HG03469 (cell line): ENCODE data around the gene RAP1A.
"Not testable (repeated sequence)": the region's sequence is repeated elsewhere in the genome, so short reads cannot be mapped to it uniquely, and the experiment has no call there.

Source experiments
- ATAC-seq: cut with Tn5 transposase; IDR thresholded peaks from one replicate; pipeline ENCODE4 v1.9.1; 2021; ENCODE audit warnings: mild to moderate bottlenecking, moderate library complexity, moderate number of reproducible peaks; ENCODE audit not compliant: unreplicated experiment

Gene RAP1A

GRCh38 chr1:111597426-111597825 is 22.2 kb upstream of the RAP1A start:
- no peak for ATAC-seq

GRCh38 chr1:111598544-111598943 is 21.0 kb upstream of the RAP1A start:
- ATAC-seq: no peak

- no peak for ATAC-seq
Measured at GRCh38 chr1:111599781-111600693, 19.6 kb upstream of the RAP1A start.

GRCh38 chr1:111600886-111601386 is 18.7 kb upstream of the RAP1A start:
- peak; percentile 32 for ATAC-seq

- no peak for ATAC-seq
Measured at GRCh38 chr1:111602302-111602701, 17.3 kb upstream of the RAP1A start.

GRCh38 chr1:111602974-111603373 is 16.6 kb upstream of the RAP1A start:
- no peak for ATAC-seq

GRCh38 chr1:111603979-111604378 is 15.6 kb upstream of the RAP1A start:
- ATAC-seq: peak; percentile 31

GRCh38 chr1:111604931-111605330 is 14.7 kb upstream of the RAP1A start:
- ATAC-seq: no peak

GRCh38 chr1:111605576-111605975 is 14.0 kb upstream of the RAP1A start:
- ATAC-seq: no peak

- not testable (repeated sequence) for ATAC-seq
Measured at GRCh38 chr1:111606457-111607215, 13.0 kb upstream of the RAP1A start.

- not testable (repeated sequence) for ATAC-seq
Measured at GRCh38 chr1:111608528-111608927, 11.1 kb upstream of the RAP1A start.

- no peak for ATAC-seq
Measured at GRCh38 chr1:111611986-111612385, 7.6 kb upstream of the RAP1A start.

GRCh38 chr1:111615870-111616715 is 3.5 kb upstream of the RAP1A start:
- ATAC-seq: no peak

- ATAC-seq: no peak
Measured at GRCh38 chr1:111618081-111618480, 1.5 kb upstream of the RAP1A start.

- ATAC-seq: no peak
Measured at GRCh38 chr1:111618961-111619634, 491 bp upstream of the RAP1A start.

GRCh38 chr1:111620441-111620971 is 917 bp downstream of the RAP1A start:
- no peak for ATAC-seq

- ATAC-seq: no peak
Measured at GRCh38 chr1:111621050-111621449, 1.5 kb downstream of the RAP1A start.

- no peak for ATAC-seq
Measured at GRCh38 chr1:111622166-111622565, 2.6 kb downstream of the RAP1A start.

GRCh38 chr1:111624382-111624781 is 4.8 kb downstream of the RAP1A start:
- no peak for ATAC-seq

GRCh38 chr1:111625276-111625675 is 5.7 kb downstream of the RAP1A start:
- ATAC-seq: no peak
